Measurements from ENCODE around the gene TSPY10.
"Not testable (repeated sequence)": the region's sequence is repeated elsewhere in the genome, so short reads cannot be mapped to it uniquely, and the experiment has no call there.

Gene TSPY10, protein sequence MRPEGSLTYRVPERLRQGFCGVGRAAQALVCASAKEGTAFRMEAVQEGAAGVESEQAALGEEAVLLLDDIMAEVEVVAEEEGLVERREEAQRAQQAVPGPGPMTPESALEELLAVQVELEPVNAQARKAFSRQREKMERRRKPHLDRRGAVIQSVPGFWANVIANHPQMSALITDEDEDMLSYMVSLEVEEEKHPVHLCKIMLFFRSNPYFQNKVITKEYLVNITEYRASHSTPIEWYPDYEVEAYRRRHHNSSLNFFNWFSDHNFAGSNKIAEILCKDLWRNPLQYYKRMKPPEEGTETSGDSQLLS

DNA sequence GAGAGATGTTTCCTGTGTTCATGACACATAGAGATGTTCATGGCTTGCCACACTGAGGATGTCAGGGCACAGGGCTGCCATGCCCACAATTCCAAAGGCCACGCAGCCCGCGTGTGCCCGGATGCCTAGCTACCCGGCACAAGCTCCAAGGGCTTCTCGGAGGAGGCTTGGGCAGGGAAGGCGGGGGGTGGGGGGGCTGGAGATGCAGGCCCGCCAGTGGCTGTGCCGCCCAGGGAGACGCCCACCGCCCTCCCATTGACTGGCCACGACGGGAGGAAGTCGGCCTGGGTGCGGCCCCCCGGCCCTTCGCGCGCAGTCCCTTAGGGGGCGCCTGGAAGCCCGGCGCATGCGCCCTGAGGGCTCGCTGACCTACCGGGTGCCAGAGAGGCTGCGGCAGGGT, at the start of gene TSPY10:
Gene TSPY10 (plus strand): TSS at position 301 of the 400 bp plus-strand sequence. CDS start 46 bp downstream, at position 347.
- not testable (repeated sequence) for DNase-seq (ENCODE audit: low spot score)

DNA sequence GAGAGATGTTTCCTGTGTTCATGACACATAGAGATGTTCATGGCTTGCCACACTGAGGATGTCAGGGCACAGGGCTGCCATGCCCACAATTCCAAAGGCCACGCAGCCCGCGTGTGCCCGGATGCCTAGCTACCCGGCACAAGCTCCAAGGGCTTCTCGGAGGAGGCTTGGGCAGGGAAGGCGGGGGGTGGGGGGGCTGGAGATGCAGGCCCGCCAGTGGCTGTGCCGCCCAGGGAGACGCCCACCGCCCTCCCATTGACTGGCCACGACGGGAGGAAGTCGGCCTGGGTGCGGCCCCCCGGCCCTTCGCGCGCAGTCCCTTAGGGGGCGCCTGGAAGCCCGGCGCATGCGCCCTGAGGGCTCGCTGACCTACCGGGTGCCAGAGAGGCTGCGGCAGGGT, 40.7 kb upstream of the TSPY10 start, which contains the start of gene TSPY9:
Gene TSPY9 (plus strand): TSS at position 301 of the 400 bp plus-strand sequence. CDS start 46 bp downstream, at position 347.
- DNase-seq (ENCODE audit: low spot score) = not testable (repeated sequence)

DNA sequence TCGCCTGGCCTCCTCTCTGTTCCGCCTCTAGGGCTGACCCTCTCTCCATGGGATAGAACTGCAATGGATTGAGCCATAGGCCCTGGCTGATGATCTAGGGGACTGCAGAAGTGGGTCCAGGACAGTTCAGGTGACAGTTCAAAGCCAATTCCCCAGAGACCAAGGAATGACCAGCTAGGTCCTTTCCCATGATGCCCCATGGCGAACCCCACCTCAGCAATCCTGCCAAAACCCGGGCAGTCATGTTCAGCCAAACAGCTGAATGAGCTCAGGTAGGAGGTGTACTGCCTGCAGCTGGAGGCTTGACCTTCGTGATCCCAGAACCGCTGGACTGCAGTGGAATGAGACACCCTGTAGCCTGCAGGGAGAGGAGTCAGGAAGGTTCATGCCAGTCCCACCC, 23.3 kb upstream of the TSPY10 start:
- DNase-seq (ENCODE audit: low spot score) = not testable (repeated sequence)

DNA sequence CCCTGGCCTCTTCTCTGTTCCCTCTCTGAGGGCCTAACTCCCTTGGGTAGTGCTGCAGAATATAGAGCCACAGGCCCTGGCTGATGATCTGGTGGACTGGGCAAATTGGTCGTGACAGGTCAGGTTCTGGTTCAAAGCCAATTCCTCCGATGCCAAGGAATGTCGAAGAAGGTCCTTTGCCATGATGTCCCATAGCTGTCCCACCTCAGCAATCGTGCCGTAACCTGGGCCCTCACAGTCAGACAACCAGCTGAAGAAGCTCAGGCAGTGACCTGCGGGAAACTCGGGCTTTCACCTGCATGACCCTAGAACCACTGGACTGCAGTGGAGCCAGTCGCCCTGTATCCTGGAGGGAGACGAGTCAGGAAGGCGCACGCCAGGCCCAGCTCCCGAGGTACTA, 11.4 kb upstream of the TSPY10 start:
- not testable (repeated sequence) for DNase-seq (ENCODE audit: low spot score)
